PFSK-1 (cell line): ENCODE results near the gene SOX12.
A peak's percentile ranks its signal among the peaks of the same experiment; 100 is the strongest.

Experiments used
- FOXP2 ChIP-seq: optimal IDR thresholded peaks from 2 replicates; pipeline ENCODE3; 2011; ENCODE audit warnings: borderline replicate concordance, control low read depth, inconsistent platforms; ENCODE audit not compliant: insufficient read depth; ENCODE audit errors: extremely low read length, extremely low read depth
- POLR2AphosphoS5 ChIP-seq: IDR thresholded peaks from 2 replicates; pipeline ENCODE4 v1.6.1; 2012; ENCODE audit warnings: low read depth, mild to moderate bottlenecking, control low read depth, low read length, moderate library complexity
- SIN3A ChIP-seq: IDR thresholded peaks from 2 replicates; pipeline ENCODE4 v1.6.1; 2012; ENCODE audit warnings: mild to moderate bottlenecking, low read length, moderate library complexity, borderline replicate concordance; ENCODE audit not compliant: insufficient read depth
- TAF1 ChIP-seq: IDR thresholded peaks from 2 replicates; pipeline ENCODE4 v1.6.1; 2012; ENCODE audit warnings: low read length, control low read depth, borderline replicate concordance; ENCODE audit not compliant: insufficient read depth
- TF ChIP-seq, protein P1 (sequence below), 2 experiments: IDR thresholded peaks; 2 replicates each; pipeline versions ENCODE4 v1.6.1 to v1.8.0; 2011 to 2012; ENCODE audit warnings: low read depth in 2 of 2, low read length in 2 of 2, control low read depth in 1 of 2, inconsistent platforms in 1 of 2, mild to moderate bottlenecking in 1 of 2, moderate library complexity in 1 of 2; ENCODE audit not compliant: insufficient read depth in 1 of 2

The SOX12 gene

DNA sequence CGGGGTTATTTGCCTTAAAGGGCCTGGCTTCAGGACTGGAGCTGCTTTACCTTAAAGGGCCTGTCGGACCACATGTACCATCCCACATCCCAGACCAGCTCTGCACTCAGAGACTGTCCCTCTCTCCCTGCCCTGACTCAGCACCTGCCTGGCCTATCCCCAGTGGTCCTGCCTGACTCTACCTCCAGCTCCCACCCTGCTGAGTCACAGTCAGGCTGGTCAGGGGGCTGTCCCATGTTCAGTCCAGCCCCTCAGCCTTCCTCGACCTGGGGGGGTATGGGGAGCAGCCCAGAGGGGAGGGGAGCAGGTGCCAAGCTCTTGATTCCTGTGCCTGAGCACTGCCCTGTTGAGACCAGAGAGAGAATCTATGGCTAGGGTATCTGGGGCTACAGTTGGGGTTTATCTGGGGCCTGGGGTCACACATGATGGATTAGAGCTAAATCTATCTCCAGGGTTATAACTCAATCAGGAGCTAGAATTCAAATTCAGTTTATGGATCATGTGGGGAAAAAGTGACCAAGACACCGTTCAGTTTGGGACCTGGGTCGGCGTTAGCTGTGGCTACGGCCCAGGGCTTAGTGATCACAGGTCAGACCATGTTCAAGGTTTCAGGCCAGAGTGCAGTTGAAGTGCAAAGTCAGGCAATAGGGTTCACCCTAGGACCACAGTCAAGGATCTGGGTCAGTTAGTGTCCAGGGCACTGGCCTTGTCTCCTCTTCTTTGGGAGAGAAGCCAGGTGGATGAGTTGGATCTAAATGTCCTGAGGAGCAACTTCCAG is 45.8 kb downstream of the SOX12 start:
- TF ChIP-seq POLR2AphosphoS5 (no peak), SIN3A (no peak), TAF1 (no peak), FOXP2 (no peak)
- TF ChIP-seq, protein P1, sequence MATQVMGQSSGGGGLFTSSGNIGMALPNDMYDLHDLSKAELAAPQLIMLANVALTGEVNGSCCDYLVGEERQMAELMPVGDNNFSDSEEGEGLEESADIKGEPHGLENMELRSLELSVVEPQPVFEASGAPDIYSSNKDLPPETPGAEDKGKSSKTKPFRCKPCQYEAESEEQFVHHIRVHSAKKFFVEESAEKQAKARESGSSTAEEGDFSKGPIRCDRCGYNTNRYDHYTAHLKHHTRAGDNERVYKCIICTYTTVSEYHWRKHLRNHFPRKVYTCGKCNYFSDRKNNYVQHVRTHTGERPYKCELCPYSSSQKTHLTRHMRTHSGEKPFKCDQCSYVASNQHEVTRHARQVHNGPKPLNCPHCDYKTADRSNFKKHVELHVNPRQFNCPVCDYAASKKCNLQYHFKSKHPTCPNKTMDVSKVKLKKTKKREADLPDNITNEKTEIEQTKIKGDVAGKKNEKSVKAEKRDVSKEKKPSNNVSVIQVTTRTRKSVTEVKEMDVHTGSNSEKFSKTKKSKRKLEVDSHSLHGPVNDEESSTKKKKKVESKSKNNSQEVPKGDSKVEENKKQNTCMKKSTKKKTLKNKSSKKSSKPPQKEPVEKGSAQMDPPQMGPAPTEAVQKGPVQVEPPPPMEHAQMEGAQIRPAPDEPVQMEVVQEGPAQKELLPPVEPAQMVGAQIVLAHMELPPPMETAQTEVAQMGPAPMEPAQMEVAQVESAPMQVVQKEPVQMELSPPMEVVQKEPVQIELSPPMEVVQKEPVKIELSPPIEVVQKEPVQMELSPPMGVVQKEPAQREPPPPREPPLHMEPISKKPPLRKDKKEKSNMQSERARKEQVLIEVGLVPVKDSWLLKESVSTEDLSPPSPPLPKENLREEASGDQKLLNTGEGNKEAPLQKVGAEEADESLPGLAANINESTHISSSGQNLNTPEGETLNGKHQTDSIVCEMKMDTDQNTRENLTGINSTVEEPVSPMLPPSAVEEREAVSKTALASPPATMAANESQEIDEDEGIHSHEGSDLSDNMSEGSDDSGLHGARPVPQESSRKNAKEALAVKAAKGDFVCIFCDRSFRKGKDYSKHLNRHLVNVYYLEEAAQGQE (IDR thresholded peaks at IDR 0.05; ENCODE audit: insufficient read depth in 1 of 2, low read depth in 2 of 2, low read length in 2 of 2), result no peak

DNA sequence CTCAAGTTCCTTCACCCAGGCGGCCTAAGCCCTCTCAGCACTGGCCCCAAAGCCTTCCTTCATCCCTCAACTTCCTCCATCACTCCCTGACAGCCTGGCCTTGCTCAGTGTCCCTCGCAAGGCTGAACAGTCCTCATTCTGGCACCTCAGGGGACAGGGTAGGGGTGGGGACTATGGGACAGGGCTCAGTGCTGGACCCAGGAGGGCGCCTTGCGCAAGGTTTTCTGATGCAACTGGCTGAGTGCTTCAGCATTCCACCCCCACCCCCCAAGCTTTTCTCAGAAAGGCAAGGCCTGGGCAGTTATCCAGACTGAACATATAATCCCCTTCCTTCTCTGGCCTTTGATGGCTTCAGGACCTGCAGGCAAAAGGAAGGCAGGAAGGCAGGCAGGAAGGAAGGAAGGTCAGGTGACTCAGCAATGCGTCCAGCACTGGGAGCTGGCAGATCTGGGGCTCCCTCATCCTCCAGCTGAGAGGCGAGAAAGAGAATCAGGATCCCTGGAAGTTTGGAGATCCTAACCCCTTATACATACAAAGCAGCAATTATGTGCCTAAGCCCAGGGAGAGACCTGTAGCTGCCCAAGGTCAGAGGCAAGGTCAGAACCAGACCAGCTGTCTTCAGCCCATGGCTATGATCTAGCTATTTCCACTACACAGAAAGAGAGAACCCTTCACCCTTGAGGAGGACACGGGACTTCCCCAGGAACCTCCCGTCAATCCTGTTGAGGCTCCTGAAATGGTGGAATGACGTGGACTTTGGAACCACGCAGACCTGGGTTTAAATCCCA is 46.6 kb downstream of the SOX12 start:
- TF ChIP-seq FOXP2, result no peak
- TF ChIP-seq, protein P1 (IDR thresholded peaks at IDR 0.05; ENCODE audit: insufficient read depth in 1 of 2, low read depth in 2 of 2, low read length in 2 of 2), result peak; percentile 50 to 66; a peak in 1 of 4 replicates

DNA sequence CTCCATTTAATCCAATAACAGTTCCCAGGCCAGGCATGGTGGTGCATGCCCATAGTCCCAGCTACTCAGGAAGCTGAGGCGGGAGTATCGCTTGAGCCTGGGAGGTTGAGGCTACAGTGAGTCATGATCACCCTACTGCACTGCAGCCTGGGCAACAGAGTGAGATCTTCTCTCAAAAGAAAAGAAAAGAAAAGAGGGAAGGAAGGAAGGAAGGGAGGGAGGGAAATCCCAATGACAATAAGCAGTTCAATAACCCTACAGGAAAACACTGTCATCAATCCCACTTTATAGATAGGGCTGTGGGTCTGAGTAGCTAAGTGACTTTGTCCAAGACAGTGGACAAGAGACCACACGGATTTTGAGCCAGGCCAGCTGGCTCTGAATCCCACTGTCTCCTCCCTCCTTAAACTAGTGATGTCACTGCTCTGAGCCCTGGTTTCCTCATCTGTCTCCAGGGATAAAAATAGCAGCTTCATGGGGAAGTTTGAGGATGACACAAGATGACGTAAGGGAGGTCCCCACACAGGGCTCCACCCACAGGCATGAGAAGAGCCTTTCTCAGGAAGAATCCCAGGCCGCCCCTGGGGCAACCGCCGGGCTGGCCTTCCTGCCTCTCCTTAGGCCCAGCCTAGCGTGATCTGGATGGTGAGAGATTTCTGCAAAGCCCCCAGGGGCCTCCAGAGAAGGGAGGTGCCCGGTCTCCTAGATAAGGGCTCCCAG is 48.0 kb downstream of the SOX12 start:
- no peak for TF ChIP-seq FOXP2
- TF ChIP-seq, protein P1 (IDR thresholded peaks at IDR 0.05; ENCODE audit: insufficient read depth in 1 of 2, low read depth in 2 of 2, low read length in 2 of 2), result no peak
- no peak for TF ChIP-seq POLR2AphosphoS5
- no peak for TF ChIP-seq SIN3A
- TF ChIP-seq TAF1, result no peak

DNA sequence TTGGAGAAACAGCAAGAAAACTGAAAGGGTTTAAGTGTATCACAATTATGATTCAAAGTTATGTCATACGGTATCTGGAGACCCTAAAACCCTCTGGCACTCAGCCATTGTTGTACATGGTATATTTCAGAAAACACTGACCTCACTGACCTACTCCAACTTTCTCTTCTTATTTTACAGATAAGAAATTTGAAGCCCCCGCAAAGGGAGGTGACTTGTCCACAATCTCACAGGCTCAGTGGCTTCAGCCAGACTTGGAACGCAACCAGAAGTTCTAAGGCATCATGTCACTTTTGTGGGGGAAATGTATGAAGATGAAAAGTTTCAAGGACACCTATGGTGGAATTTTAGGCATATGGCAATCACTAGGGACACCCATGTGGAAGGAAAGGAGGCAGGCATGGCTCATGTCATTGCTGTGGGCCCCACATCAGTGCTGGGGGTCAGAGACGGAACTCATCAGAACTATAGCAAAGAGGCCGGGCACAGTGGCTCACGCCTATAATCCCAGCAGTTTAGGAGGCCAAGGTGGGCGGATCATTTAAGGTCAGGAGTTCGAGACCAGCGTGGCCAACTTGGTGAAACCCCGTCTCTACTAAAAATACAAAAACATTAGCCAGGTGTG is 50.0 kb downstream of the SOX12 start:
- TF ChIP-seq SIN3A, result no peak
- no peak for TF ChIP-seq POLR2AphosphoS5
- TF ChIP-seq, protein P1 (IDR thresholded peaks at IDR 0.05; ENCODE audit: insufficient read depth in 1 of 2, low read depth in 2 of 2, low read length in 2 of 2), result no peak
- TF ChIP-seq TAF1, result no peak
- no peak for TF ChIP-seq FOXP2
